NCI-H2227 treated with DMSO at 0.1 percent for 48 hours (cell line): Measurements from ENCODE around the gene PPP2R5E.
"Not testable (repeated sequence)": the region's sequence is repeated elsewhere in the genome, so short reads cannot be mapped to it uniquely, and the experiment has no call there.

Experiments used
- DNase-seq: peaks from one replicate; lab custom pipeline; 2025; lab: John Stamatoyannopoulos, UW

PPP2R5E gene

GRCh38 chr14:63543000-63543825 is at the start of gene PPP2R5E:
TSS of gene PPP2R5E (minus strand) at chr14:63543377. CDS start at chr14:63539685, 3,692 bp downstream.
- peak; percentile 97 for DNase-seq

GRCh38 chr14:63583046-63583445 is 39.9 kb upstream of the PPP2R5E start:
- not testable (repeated sequence) for DNase-seq

- DNase-seq = no peak
Observed at GRCh38 chr14:63581491-63581890, 38.3 kb upstream of the PPP2R5E start.

- no peak for DNase-seq
Observed at GRCh38 chr14:63578300-63578699, 35.1 kb upstream of the PPP2R5E start.

- DNase-seq = no peak
Observed at GRCh38 chr14:63573581-63573980, 30.4 kb upstream of the PPP2R5E start.

- DNase-seq = no peak
Observed at GRCh38 chr14:63565448-63565847, 22.3 kb upstream of the PPP2R5E start.

GRCh38 chr14:63564318-63564717 is 21.1 kb upstream of the PPP2R5E start:
- DNase-seq = no peak

GRCh38 chr14:63563370-63564026 is 20.3 kb upstream of the PPP2R5E start:
- DNase-seq = no peak

- DNase-seq = no peak
Observed at GRCh38 chr14:63562405-63562804, 19.2 kb upstream of the PPP2R5E start.

- no peak for DNase-seq
Observed at GRCh38 chr14:63555572-63555971, 12.4 kb upstream of the PPP2R5E start.

- no peak for DNase-seq
Observed at GRCh38 chr14:63551332-63551731, 8.2 kb upstream of the PPP2R5E start.

- no peak for DNase-seq
Observed at GRCh38 chr14:63547798-63548335, 4.7 kb upstream of the PPP2R5E start.

GRCh38 chr14:63545431-63545830 is 2.3 kb upstream of the PPP2R5E start:
- no peak for DNase-seq

GRCh38 chr14:63544591-63545299 is 1.6 kb upstream of the PPP2R5E start:
- DNase-seq = peak; percentile 12

- DNase-seq = peak; percentile 51
Observed at GRCh38 chr14:63543826-63544406, 739 bp upstream of the PPP2R5E start.

GRCh38 chr14:63542231-63542999 is 762 bp downstream of the PPP2R5E start:
- peak; percentile 18 for DNase-seq

- DNase-seq = no peak
Observed at GRCh38 chr14:63535918-63536317, 7.3 kb downstream of the PPP2R5E start.

- no peak for DNase-seq
Observed at GRCh38 chr14:63533474-63533873, 9.7 kb downstream of the PPP2R5E start.

- no peak for DNase-seq
Observed at GRCh38 chr14:63524537-63525155, 18.5 kb downstream of the PPP2R5E start.

- DNase-seq = no peak
Observed at GRCh38 chr14:63523735-63524426, 19.3 kb downstream of the PPP2R5E start.
